Measurements from ENCODE around the gene DGKG. TPM values are rescaled to one million over a fixed set of nuclear protein-coding genes. Genes with fewer than 3 reads are reported as not detected.

Gene DGKG
- total RNA-seq, 1 donor from 2014 or later, result 48.7 TPM

- intact Hi-C loops (cut with DNase I), result no loop called here
- no peak for DNase-seq (ENCODE audit: low spot score)
Measured at GRCh38 chr3:186167646-186168395, 194.2 kb downstream of the DGKG start.

GRCh38 chr3:186166491-186167288, 195.3 kb downstream of the DGKG start:
- DNase-seq (ENCODE audit: low spot score), result no peak
- intact Hi-C loops (cut with DNase I), result no loop called here

GRCh38 chr3:186166036-186166435, 196.0 kb downstream of the DGKG start:
- intact Hi-C loops (cut with DNase I), result no loop called here
- DNase-seq (ENCODE audit: low spot score), result no peak

- DNase-seq (ENCODE audit: low spot score), result no peak
- intact Hi-C loops (cut with DNase I), result no loop called here
Measured at GRCh38 chr3:186165331-186165730, 196.7 kb downstream of the DGKG start.

GRCh38 chr3:186164696-186165095, 197.3 kb downstream of the DGKG start:
- intact Hi-C loops (cut with DNase I), result no loop called here
- no peak for DNase-seq (ENCODE audit: low spot score)

GRCh38 chr3:186162221-186162620, 199.8 kb downstream of the DGKG start:
- intact Hi-C loops (cut with DNase I), result no loop called here
- DNase-seq (ENCODE audit: low spot score), result no peak

- no peak for DNase-seq (ENCODE audit: low spot score)
- intact Hi-C loops (cut with DNase I), result no loop called here
Measured at GRCh38 chr3:186160691-186161243, 201.3 kb downstream of the DGKG start.

- intact Hi-C loops (cut with DNase I), result no loop called here
- DNase-seq (ENCODE audit: low spot score), result no peak
Measured at GRCh38 chr3:186154641-186155040, 207.4 kb downstream of the DGKG start.

- DNase-seq (ENCODE audit: low spot score), result no peak
- intact Hi-C loops (cut with DNase I), result no loop called here
Measured at GRCh38 chr3:186152889-186153292, 209.1 kb downstream of the DGKG start.

GRCh38 chr3:186152361-186152798, 209.7 kb downstream of the DGKG start:
- no peak for DNase-seq (ENCODE audit: low spot score)
- intact Hi-C loops (cut with DNase I), result no loop called here

GRCh38 chr3:186151077-186151971, 210.7 kb downstream of the DGKG start:
- DNase-seq (ENCODE audit: low spot score), result no peak
- intact Hi-C loops (cut with DNase I), result no loop called here

- DNase-seq (ENCODE audit: low spot score), result no peak
- intact Hi-C loops (cut with DNase I), result no loop called here
Measured at GRCh38 chr3:186150041-186150830, 211.8 kb downstream of the DGKG start.

- DNase-seq (ENCODE audit: low spot score), result no peak
- intact Hi-C loops (cut with DNase I), result no loop called here
Measured at GRCh38 chr3:186149319-186149960, 212.6 kb downstream of the DGKG start.

GRCh38 chr3:186144257-186144656, 217.8 kb downstream of the DGKG start:
- no peak for DNase-seq (ENCODE audit: low spot score)
- intact Hi-C loops (cut with DNase I), result no loop called here

GRCh38 chr3:186143250-186143649, 218.8 kb downstream of the DGKG start:
- DNase-seq (ENCODE audit: low spot score), result no peak
- intact Hi-C loops (cut with DNase I), result no loop called here

- no peak for DNase-seq (ENCODE audit: low spot score)
- intact Hi-C loops (cut with DNase I), result no loop called here
Measured at GRCh38 chr3:186142393-186142932, 219.6 kb downstream of the DGKG start.

GRCh38 chr3:186141790-186142189, 220.2 kb downstream of the DGKG start:
- intact Hi-C loops (cut with DNase I), result no loop called here
- no peak for DNase-seq (ENCODE audit: low spot score)

GRCh38 chr3:186138272-186138981, 223.6 kb downstream of the DGKG start:
- intact Hi-C loops (cut with DNase I), result no loop called here
- DNase-seq (ENCODE audit: low spot score), result no peak

Data from cardiac septum (tissue), 1 donor.